ENCODE results near the gene GOLT1B.
A peak's percentile ranks its signal among the peaks of the same experiment; 100 is the strongest.

GOLT1B gene

DNA sequence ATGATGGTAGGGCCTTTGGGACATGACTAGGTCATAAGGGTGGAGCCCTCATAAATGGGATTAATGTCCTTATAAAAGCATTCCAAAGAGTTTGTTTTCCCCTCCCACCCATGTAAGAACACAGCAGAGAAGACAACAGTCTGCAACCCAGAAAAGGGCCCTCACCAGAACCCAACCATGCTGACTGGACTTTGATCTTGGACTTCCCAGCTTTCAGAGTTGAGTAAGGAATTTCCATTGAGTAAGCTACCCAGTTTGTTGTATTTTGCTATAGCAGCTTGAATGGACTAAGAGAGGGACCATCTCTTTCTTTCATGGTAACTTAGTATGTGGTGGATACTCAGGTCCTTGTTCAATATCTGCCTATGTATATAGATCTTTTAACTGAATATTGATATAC, 21.6 kb downstream of the GOLT1B start:
- DNase-seq (ENCODE audit: low read depth), result no peak

DNA sequence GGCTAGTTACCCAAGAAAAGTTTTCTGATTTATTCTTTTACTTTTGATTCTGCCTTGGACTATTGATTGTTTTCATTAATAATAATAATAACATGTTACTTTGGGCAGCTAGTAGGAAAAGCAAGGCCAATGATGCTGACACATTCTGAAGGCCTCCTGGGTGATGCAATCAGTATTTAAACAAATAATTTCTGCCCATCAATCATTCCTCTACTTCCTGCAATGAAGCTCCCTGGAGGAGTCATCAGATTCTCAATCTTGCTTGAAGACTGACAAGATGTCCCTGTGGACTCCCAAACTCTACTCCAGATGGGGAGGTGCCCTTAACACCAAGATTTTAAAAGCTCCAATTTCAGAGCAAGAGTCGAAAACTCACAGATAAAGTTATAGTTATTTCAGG, 24.5 kb downstream of the GOLT1B start, which contains the start of gene SPX:
Gene SPX, plus strand, starts transcription at position 244 of the 400 bp plus-strand sequence. CDS start 177 bp downstream, outside the sequence.
- no peak for DNase-seq (ENCODE audit: low read depth)

DNA sequence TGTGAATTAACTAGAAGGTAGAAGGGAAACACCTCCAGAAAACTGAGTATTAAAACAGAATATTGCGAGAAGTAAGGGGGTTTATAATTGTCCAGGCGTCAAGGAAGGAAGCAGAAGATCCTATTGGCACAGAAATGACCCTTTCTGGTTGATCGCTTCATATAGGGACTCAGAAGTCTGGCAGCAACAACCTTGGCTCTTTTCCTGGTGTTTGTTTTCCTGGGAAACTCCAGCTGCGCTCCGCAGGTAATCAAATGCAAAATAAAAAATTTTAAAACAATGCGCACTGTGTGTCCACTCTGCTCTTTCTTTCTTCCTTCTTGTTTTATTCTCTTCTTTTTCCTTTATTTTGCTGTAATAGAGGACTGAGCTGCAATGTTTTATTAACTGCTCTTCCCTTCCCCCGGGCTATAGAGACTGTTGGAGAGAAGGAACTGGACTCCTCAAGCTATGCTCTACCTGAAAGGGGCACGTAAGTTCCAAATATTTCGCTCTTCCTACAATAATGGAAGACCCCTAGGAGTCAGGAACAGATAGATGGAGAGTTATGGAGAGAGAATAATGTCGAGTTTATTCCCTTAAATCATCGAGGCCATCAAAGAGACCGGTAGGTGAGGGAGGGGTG, 25.2 kb downstream of the GOLT1B start:
- DNase-seq (ENCODE audit: low read depth), result no peak

GRCh38 chr12:21527451-21528180, 26.0 kb downstream of the GOLT1B start:
- DNase-seq (ENCODE audit: low read depth), result peak; percentile 23

GRCh38 chr12:21528953-21529352, 27.4 kb downstream of the GOLT1B start:
- DNase-seq (ENCODE audit: low read depth), result no peak

GRCh38 chr12:21529456-21529855, 27.9 kb downstream of the GOLT1B start:
- no peak for DNase-seq (ENCODE audit: low read depth)

DNA sequence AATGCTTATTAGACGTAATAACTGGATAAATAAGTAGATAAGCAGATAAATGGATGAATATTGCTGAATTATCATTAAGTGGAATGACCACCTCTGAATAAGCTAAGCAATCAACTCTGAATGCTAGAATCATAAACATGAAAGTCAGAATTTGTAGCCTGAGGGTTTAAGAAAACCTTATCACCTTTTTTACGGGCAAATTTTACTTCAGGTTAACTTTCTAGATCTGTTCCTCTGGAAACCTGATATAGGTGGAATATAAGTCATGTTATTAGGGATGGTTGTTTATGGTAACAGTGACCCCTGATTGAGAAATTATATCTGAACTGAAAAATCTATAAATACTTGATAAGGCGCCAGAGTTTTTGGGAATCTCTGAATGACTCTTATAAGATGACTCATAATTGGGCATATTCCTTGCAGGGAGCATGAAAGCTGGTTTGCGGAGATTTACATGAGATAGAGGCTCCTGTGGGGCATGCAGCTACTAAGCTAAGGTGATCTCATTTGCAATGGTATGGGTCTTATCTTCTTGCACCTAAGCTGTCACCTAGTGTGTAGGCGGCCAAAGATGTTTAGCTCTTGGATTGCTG, 36.6 kb downstream of the GOLT1B start:
- DNase-seq (ENCODE audit: low read depth), result no peak

GRCh38 chr12:21539797-21540196, 38.2 kb downstream of the GOLT1B start:
- no peak for DNase-seq (ENCODE audit: low read depth)

GRCh38 chr12:21541773-21542172, 40.2 kb downstream of the GOLT1B start:
- no peak for DNase-seq (ENCODE audit: low read depth)

GRCh38 chr12:21542403-21542802, 40.8 kb downstream of the GOLT1B start:
- DNase-seq (ENCODE audit: low read depth), result no peak

DNA sequence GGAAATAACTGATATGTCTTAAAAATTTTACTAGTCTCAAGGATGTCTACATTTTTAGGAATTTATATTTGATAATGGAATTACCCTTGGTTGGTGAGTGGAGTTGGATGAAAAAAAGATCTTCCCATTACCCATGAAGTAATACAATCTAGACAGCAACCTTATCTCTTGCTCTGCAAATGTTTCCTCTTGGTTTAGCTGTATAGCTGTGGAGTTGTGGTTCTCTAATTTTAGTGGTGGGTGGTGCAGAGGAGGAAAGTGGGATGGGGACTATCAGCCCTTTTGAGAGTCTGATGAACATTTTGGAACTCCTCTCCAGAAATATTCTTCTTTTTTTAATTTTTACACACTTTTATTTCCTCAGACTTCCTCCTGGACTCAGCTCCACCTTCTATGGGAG, 41.6 kb downstream of the GOLT1B start:
- DNase-seq (ENCODE audit: low read depth), result no peak

DNA sequence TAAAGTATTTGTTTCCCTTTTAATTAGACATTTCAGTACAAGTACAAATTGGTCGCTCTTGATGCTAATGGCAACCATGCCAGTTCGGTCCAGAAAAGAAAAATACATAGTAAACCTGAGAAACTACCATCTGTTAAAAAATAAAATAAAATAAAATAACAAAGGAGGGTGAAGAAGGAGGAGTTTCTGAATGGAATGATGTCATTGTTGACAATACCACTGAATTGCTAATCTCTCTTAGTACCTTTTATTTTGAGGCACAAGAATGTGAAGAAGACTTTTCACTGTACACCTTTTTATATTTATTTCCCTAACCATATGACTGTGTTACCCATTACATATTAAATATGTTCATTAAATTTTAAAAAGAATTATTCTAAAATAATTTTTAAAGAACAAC, 44.0 kb downstream of the GOLT1B start:
- DNase-seq (ENCODE audit: low read depth), result no peak

GRCh38 chr12:21546716-21547115, 45.1 kb downstream of the GOLT1B start:
- DNase-seq (ENCODE audit: low read depth), result no peak

GRCh38 chr12:21547437-21547836, 45.8 kb downstream of the GOLT1B start:
- DNase-seq (ENCODE audit: low read depth), result no peak

- DNase-seq (ENCODE audit: low read depth), result no peak
These were observed 50.4 kb downstream of the GOLT1B start for GRCh38 chr12:21551841-21552465.

- no peak for DNase-seq (ENCODE audit: low read depth)
These were observed 51.2 kb downstream of the GOLT1B start for GRCh38 chr12:21552635-21553328.

GRCh38 chr12:21553329-21553675, 51.7 kb downstream of the GOLT1B start:
- no peak for DNase-seq (ENCODE audit: low read depth)

- no peak for DNase-seq (ENCODE audit: low read depth)
These were observed 56.6 kb downstream of the GOLT1B start for GRCh38 chr12:21558100-21558679.

DNA sequence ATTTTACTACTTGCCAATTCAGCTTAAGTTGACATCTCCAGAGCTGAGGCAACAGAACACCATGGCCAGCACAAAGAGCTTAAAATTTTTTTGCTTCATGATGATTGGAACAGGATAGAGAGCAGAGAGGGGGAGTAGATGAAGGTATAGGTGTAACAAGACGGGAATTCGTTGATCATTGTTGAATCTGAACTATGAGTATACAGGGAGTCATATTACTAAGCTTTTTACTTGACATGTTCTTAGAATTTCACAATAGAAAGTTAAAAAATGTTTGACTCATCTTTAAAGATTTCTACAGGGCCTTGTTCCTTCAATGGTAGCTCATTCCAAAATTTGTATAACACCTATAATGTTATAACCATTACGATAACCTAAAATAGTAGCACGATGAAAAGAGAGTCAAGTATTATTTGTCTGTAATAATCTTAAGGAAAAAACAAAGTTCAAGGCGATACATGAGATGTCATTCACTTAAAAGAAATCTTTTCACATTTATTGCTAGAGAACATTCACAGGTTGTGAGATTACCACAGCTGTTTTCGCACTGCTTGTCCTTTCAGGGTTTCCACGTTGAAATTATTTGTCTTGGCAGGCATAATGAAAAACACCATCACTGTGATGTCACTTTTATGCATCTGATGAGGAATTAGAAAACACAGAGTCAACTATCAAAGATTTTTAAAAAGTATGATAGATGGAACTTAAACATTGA, 58.4 kb downstream of the GOLT1B start:
- DNase-seq (ENCODE audit: low read depth), result no peak

GRCh38 chr12:21561158-21561557, 59.6 kb downstream of the GOLT1B start:
- DNase-seq (ENCODE audit: low read depth), result no peak

DNA sequence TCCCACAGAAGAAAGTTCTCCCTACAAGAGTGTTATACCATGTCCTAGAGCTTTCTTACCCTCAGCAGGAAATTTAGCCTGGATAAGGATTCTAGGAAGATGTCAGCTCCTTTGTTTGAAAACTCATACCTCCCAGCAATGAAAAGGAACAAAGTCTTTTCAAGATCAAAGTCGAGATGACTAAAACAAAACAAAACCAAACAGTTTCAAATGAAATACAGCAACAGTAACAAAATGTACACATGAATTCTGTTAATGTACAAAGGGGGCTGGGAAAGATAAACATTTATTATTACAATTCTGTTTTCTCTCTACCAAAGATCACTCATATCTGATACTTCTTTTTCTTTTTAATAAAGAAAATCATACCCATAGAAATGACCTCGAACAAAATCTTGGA, 61.3 kb downstream of the GOLT1B start:
- no peak for DNase-seq (ENCODE audit: low read depth)
